HepG2 (cell line): ENCODE data around the gene MTFR1L. TPM values are rescaled to one million over a fixed set of nuclear protein-coding genes. Genes with fewer than 3 reads are reported as not detected.
A peak's percentile ranks its signal among the peaks of the same experiment; 100 is the strongest.

Source experiments
- ETV5 ChIP-seq: IDR thresholded peaks from 2 replicates; pipeline ENCODE4 v1.6.1; 2018; ENCODE audit warnings: missing biosample characterization, missing genetic modification reagents, inconsistent platforms, borderline replicate concordance
- FOXA3 ChIP-seq: IDR thresholded peaks from 2 replicates; pipeline ENCODE4 v1.6.1; 2016; ENCODE audit warnings: missing genetic modification reagents, missing compliant biosample characterization
- FOXJ3 ChIP-seq: sonication (generic); formaldehyde crosslinking; IDR thresholded peaks from 2 replicates; pipeline ENCODE4 v1.4.0; 2020; ENCODE audit warnings: missing genetic modification reagents, mild to moderate bottlenecking, borderline replicate concordance
- MYNN ChIP-seq: sonication (generic); formaldehyde crosslinking; IDR thresholded peaks from 2 replicates; pipeline ENCODE4 v1.4.0; 2020; ENCODE audit warnings: mild to moderate bottlenecking, low read depth, missing genetic modification reagents
- ONECUT2 ChIP-seq: sonication (generic); formaldehyde crosslinking; IDR thresholded peaks from 2 replicates; pipeline ENCODE4 v1.4.0; 2020; ENCODE audit warnings: missing genetic modification reagents
- RBM39 ChIP-seq: fragments of 200-400 bp; formaldehyde crosslinking; IDR thresholded peaks from one replicate; pipeline ENCODE4 v1.6.1; 2018; ENCODE audit warnings: antibody characterized with exemption, mild to moderate bottlenecking, low read depth, low read length; ENCODE audit not compliant: poor library complexity, severe bottlenecking
- SAP130 ChIP-seq: IDR thresholded peaks from 2 replicates; pipeline ENCODE4 v1.6.1; 2016; ENCODE audit warnings: low read depth
- SP4 ChIP-seq: sonication (generic); formaldehyde crosslinking; IDR thresholded peaks from 2 replicates; pipeline ENCODE4 v1.8.1; 2023; ENCODE audit warnings: mild to moderate bottlenecking, missing genetic modification reagents
- ZBED4 ChIP-seq: sonication (generic); formaldehyde crosslinking; IDR thresholded peaks from 2 replicates; pipeline ENCODE4 v1.4.0; 2020; ENCODE audit warnings: missing genetic modification reagents, borderline replicate concordance
- ZBTB1 ChIP-seq: sonication (generic); formaldehyde crosslinking; IDR thresholded peaks from 2 replicates; pipeline ENCODE4 v1.4.0; 2020; ENCODE audit warnings: missing genetic modification reagents, borderline replicate concordance
- ZFP90 ChIP-seq: sonication (generic); formaldehyde crosslinking; IDR thresholded peaks from 2 replicates; pipeline ENCODE4 v1.8.0; 2022; ENCODE audit warnings: missing genetic modification reagents, mild to moderate bottlenecking, inconsistent platforms, borderline replicate concordance
- ZGPAT ChIP-seq: IDR thresholded peaks from 2 replicates; pipeline ENCODE4 v1.6.1; 2016; ENCODE audit warnings: mild to moderate bottlenecking
- ZNF577 ChIP-seq: sonication (generic); formaldehyde crosslinking; IDR thresholded peaks from 2 replicates; pipeline ENCODE4 v1.4.0; 2020; ENCODE audit warnings: mild to moderate bottlenecking, low read depth, missing genetic modification reagents, borderline replicate concordance
- ZNF616 ChIP-seq: sonication (generic); formaldehyde crosslinking; IDR thresholded peaks from 2 replicates; pipeline ENCODE4 v1.5.0; 2020; ENCODE audit warnings: low read depth, mild to moderate bottlenecking, missing genetic modification reagents
- ZNF841 ChIP-seq: sonication (generic); formaldehyde crosslinking; IDR thresholded peaks from 2 replicates; pipeline ENCODE4 v1.8.1; 2023; ENCODE audit warnings: missing genetic modification reagents, borderline replicate concordance
- polyA plus RNA-seq, 8 experiments: library from polyadenylated mRNA; depleted of rRNA in 3 of 8; stranded (reverse) in 7 of 8; unstranded in 1 of 8; fragments of >200 nt; fragmentation: Illumina TruSeq in 4 of 8; extraction: Trizol in 4 of 8; gene quantifications; 2 replicates each; pipeline versions ENCODE4 v1.2.1 to v1.2.3, GENCODE V29; 2011 to 2016; ENCODE audit warnings: low read depth in 4 of 8, missing spikeins in 1 of 8, mixed read lengths in 1 of 8; ENCODE audit not compliant: insufficient read depth in 1 of 8
- total RNA-seq, 5 experiments: library from RNA; depleted of rRNA; stranded (reverse); fragments of >200 nt; fragmentation: Illumina TruSeq; extraction: Trizol; gene quantifications; 2 replicates each; pipeline ENCODE4 v1.2.3, GENCODE V29; 2016; ENCODE audit warnings: low read depth in 1 of 5
- TF ChIP-seq, protein P1 (sequence below): sonication (generic); formaldehyde crosslinking; IDR thresholded peaks from 2 replicates; pipeline ENCODE4 v1.5.0; 2020; ENCODE audit warnings: mild to moderate bottlenecking, missing genetic modification reagents
- TF ChIP-seq, protein P2 (sequence below): sonication (generic); formaldehyde crosslinking; IDR thresholded peaks from 2 replicates; pipeline ENCODE4 v1.8.0; 2022; ENCODE audit warnings: mild to moderate bottlenecking, missing genetic modification reagents, moderate library complexity

The MTFR1L gene
- total and polyA plus RNA-seq, 2 of the 13 experiments (the other 11 are each of a cell fraction or from before 2014, with no cell fraction given), result 38.0 to 55.7 TPM

DNA sequence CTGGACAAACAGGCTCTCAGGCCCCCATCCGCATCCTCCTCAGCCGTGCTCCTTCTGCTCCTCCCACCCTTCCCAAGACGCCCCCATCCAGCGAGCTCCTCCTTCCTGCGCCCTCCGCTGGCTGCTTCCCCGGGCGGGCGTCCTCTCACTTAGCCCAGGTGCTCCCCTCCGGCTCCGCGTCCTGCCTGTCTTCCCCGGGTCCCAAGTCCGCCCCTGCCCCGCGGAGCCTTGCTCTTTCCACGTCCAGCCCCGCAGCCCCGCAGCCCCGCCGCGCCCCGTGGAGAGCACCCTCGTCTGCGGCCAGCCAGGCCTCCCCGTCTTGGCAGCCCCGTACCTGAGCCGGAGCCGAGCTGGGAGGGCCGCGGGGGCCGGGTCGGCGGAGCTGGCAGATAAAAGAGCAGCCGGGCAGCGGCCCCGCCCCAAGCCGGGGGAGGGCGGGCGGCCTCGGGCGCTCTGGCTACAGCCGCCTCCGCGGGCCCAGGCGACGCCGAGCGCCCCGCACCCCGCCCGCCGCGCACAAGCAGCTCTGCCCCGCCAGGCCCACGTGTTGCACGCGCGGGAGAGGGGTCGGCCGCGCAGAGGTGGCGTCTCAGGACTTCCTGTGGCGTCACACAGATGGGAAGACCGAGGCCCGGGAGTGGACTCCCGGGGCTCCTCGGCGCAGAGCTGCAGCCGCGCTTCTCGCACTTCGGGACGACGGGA is 55.6 kb downstream of the MTFR1L start, which contains the start of gene PAQR7 (continued):
- TF ChIP-seq ZFP90 (CRISPR knock-in tag) (no peak; the same call in 1 of the 2 replicates), ZNF616 (peak; percentile 67; the same call in 1 of the 2 replicates), FOXA3 (CRISPR knock-in tag) (peak; percentile 50), ZGPAT (peak; percentile 86), ZNF841 (CRISPR knock-in tag) (no peak), SP4 (CRISPR knock-in tag) (no peak; the same call in 1 of the 2 replicates), ZNF577 (CRISPR knock-in tag) (no peak), ZBED4 (CRISPR knock-in tag) (0 out of 2 replicates have a peak, but pooled peaks have one; percentile 74), MYNN (CRISPR knock-in tag) (no peak), SAP130 (CRISPR knock-in tag) (peak; percentile 73), ONECUT2 (CRISPR knock-in tag) (no peak), RBM39 (no peak), ETV5 (peak; percentile 78), FOXJ3 (CRISPR knock-in tag) (no peak), ZBTB1 (CRISPR knock-in tag) (peak; percentile 80; the same call in 1 of the 2 replicates)
- TF ChIP-seq, protein P1, sequence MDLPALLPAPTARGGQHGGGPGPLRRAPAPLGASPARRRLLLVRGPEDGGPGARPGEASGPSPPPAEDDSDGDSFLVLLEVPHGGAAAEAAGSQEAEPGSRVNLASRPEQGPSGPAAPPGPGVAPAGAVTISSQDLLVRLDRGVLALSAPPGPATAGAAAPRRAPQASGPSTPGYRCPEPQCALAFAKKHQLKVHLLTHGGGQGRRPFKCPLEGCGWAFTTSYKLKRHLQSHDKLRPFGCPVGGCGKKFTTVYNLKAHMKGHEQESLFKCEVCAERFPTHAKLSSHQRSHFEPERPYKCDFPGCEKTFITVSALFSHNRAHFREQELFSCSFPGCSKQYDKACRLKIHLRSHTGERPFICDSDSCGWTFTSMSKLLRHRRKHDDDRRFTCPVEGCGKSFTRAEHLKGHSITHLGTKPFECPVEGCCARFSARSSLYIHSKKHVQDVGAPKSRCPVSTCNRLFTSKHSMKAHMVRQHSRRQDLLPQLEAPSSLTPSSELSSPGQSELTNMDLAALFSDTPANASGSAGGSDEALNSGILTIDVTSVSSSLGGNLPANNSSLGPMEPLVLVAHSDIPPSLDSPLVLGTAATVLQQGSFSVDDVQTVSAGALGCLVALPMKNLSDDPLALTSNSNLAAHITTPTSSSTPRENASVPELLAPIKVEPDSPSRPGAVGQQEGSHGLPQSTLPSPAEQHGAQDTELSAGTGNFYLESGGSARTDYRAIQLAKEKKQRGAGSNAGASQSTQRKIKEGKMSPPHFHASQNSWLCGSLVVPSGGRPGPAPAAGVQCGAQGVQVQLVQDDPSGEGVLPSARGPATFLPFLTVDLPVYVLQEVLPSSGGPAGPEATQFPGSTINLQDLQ (CRISPR knock-in tag), result peak; percentile 74; the same call in 1 of the 2 replicates
- TF ChIP-seq, protein P2, sequence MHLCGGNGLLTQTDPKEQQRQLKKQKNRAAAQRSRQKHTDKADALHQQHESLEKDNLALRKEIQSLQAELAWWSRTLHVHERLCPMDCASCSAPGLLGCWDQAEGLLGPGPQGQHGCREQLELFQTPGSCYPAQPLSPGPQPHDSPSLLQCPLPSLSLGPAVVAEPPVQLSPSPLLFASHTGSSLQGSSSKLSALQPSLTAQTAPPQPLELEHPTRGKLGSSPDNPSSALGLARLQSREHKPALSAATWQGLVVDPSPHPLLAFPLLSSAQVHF (CRISPR knock-in tag), result peak; percentile 89; the same call in 1 of the 2 replicates
